T-helper 2 cell treated with Interferon-gamma antibody and Interleukin-4, amounts not matched to agents 100 ng/mL and 5 ng/mL, for 36 hours (primary cell): ENCODE results near the gene AK5. TPM values are rescaled to one million over a fixed set of nuclear protein-coding genes. Genes with fewer than 3 reads are reported as not detected.

Experiments used
- intact Hi-C: fragments of 100-400 bp; cut with micrococcal nuclease; formaldehyde crosslinking; loops from one replicate; pipeline ENCODE4 v1.15.1; 2023
- total RNA-seq: library from RNA; stranded (reverse); gene quantifications from 2 replicates; pipeline ENCODE4 v1.2.3, GENCODE V29; 2022

The AK5 gene
- total RNA-seq, 1 donor from 2014 or later = 1.7 TPM

DNA sequence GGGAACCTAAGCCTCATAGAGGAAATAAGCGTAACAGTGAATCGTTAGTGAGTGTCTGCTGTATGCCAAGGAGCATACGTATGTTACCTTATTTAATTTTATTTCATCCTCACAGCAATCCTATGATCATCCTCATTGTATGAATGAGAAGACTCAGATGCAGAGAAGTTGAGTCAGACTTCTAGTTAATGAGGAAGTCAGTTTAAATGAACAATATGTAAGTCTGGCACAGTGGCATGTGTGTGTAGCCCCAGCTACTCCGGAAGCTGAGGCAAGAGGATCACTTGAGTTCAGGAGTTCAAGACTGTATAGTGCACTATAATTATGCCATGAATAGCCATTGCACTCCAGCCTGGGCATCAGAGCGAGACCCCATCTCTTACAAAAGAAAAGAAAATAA, 252.6 kb downstream of the AK5 start:
- intact Hi-C loops = loop anchor here (5.0 to 10.0 kb wide), 2 partner anchors 317 to 580 kb away; partner anchors contain the start of gene PIGK

DNA sequence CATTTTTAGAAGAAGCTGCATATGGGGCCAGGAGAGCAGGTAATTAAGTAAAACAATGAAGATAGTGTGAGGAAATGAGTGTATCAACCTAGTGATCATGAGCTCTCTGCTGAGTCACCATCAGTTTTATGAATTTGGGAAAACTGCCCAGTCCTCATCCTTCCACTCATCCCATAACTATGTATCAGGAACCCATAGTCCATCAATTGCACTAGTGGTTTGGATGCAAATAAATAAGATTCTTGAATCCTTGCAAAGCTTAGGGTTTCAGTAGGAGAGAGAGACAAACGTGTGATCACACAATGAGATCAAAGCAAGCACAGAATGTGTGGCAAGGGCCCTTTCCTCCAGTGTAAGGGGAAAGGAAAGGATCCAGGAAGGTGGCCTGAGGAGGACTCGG, 255.0 kb downstream of the AK5 start:
- intact Hi-C loops = loop anchor here (10.0 kb wide), 1 partner anchor 578 kb away; no protein-coding TSS in a partner anchor

DNA sequence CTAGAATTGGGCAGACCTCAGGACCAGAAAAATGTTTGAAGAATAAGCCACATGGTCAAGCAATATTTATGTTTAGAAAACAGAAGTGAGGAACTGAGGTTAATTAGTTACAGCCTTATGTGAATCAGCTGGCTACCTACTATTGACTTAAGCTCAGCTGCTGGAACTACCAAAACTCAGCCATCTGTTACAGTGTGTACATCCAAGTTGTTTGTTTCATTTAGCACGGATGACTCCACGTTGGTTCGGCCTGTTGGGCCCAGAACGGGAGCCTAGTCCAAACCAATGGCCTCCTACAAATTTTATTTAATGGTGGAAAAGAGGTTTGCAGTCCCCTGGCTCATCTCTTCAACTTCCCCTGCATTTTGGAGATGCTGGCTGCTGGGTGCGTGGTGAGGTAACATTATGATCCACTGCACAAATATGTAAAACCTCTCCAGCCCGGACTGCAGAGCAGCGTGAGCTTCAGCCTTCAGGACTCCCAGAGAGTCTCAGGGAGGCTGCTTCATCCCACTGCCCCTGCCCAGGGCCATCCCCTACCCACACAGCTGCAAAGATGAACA, 257.2 kb downstream of the AK5 start:
- intact Hi-C loops = loop anchor here (10.0 kb wide), 1 partner anchor 576 kb away; no protein-coding TSS in a partner anchor

DNA sequence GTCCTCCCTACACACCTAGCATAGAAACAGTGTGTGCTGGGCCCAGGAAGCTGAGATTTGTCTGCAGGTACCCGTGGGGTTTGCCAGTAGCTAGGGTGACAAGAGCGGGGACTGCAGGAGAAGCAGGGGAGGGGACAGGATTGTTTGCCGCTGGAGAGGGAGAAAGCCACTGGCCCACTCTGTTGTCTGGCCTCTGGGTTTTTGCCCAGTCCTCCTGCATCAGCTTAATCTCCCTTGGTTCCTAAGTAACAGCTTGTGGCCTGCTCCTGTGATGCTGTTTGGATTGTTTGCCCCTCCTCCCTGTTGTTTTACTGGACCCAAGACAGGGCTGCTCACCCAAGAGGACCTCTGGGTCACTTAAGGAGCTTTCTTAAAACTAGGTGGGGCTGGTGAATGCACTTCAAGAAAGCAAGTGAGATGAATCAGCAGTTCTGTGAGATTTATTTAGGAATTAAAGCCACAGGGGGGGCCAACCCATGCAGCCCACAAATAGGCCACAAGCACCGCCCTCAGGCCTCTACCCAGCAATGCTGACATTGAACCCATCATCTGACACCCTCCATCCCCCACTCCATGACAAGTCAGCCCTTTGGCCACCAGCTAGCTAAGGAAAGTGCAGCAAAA, 257.8 kb downstream of the AK5 start:
- intact Hi-C loops = loop anchor here (10.0 kb wide), 1 partner anchor 575 kb away; no protein-coding TSS in a partner anchor

DNA sequence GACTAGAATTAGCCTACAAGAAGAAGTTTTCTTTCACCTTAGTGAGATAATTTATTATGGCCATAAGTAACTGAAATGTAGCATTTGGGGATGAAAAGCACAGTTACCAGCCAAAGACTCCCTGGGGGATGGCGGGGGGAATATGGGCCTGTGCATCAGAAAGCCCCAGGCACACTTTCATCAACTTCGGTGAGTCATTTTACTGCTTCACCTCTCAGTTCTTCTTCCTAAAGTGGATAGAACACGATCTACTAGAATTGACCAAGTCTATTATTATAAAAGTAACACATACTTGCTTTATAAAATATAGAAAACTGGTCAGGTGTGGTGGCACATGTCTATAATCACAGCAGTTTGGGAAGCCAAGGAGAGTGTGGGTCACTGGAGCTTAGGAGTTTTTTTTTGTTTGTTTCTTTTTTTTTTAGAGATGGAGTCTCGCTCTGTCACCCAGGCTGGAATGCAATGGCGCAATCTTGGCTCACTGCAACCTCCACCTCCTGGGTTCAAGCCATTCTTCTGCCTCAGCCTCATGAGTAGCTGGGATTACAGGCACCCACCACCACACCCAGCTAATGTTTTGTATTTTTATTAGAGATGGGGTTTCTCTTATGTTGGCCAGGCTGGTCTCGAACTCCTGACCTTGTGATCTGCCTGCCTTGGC, 258.8 kb downstream of the AK5 start:
- intact Hi-C loops = no loop called here

DNA sequence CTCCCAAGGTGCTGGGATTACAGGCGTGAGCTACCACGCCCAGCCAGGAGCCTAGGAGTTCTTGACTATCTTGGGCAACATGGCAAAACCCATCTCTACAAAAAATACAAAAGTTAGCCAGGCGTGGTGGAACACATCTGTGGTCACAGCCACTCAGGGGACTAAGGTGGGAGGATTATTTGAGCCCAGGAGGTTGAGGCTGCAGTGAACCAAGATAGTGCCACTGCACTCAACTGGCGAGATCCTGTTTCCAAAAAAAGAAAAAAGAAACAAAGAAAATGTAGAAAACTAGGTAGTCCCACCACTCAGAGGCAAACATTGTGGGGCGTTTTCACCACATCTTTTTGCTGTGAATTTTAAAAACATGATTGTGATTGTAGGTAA, 259.3 kb downstream of the AK5 start:
- intact Hi-C loops = no loop called here

DNA sequence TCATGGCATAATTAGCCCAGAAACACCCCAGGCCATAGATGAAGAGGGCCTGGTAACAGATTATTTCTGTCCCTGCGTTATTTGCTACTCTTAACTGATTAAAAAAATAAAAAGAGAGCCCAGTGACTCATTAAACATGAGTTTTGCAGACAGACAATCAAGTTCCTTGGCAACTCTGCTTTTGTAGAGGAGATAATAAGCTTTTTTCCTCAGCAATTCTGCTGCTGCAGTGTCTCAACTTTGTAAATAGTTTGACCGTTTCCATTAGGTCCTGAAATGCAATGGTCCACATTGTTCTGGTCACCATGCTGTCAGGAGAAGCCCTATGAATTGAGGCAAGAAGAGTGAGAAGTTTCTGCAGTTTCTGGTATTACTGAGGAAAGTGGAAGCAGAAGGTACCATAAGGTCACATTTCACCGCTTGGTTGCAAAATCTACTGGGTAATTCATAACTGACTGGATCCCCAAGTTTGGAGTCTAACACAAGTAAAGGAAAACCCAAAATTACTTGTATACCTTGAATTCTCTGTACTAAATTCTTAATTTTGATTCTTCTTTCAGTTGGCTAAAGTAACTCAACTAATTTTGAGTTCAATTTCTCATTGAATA, 261.1 kb downstream of the AK5 start:
- intact Hi-C loops = no loop called here

DNA sequence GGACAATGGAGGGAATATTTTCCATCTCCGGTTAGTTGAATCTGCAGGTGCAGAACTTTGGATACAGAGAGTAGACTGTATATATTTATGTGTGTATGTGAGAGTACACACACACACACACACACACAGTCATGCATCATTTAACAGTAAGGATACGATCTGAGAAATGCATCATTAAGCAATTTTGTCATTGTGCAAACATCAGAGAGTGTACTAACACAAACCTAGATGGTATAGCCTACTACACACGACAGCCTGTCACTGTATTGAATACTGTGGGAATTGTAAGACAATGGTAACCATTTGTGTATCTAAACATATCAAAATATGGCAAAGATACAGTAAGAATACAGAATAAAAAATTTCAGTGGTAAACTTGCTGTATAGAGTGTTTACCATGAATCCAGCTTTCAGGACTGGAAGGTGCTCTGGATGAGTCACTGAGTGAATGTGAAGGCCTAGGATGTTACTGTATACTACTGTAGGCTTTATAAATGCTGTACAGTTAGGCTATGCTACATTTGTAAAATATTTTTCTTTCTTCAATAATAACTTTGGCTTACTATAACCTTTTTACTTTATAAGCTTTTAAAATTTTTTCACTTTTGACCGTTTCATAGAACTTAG, 262.1 kb downstream of the AK5 start:
- intact Hi-C loops = no loop called here

DNA sequence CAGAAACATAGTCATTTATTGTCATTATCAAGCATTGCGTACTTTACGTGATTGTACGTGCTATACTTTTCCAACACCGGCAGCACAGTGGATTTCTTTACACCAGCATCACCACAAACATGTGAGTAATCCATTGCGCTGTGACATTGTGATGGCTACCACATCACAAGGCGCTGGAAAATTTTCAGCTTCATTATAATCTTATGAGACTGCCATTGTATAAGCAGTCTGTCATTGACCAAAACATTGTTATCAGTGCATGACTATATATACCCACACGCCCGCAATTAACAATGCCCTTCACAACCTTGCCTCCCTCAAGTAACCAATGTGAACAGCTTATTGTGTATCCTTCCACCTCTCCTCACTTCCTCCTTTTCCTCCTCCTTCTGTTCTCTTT, 263.0 kb downstream of the AK5 start:
- intact Hi-C loops = no loop called here

DNA sequence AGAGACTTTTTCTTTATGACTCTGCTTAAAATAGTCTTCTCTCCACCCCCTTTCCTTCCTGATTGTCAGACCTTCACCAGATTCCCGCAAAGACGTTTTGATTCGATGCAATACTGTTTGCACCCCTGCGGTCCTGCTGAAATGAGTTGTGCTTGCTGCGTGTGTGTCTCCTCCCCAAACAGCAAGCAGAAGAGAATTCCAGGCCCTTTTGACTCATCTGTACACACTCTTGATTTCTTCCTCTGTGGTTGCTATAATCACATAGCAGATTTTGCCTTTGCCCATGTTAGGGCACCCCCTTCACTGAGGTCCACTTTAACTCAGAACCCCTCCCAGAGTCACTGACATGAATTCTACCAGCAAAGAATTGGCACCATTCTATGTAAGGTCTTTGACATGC, 264.2 kb downstream of the AK5 start:
- intact Hi-C loops = no loop called here

DNA sequence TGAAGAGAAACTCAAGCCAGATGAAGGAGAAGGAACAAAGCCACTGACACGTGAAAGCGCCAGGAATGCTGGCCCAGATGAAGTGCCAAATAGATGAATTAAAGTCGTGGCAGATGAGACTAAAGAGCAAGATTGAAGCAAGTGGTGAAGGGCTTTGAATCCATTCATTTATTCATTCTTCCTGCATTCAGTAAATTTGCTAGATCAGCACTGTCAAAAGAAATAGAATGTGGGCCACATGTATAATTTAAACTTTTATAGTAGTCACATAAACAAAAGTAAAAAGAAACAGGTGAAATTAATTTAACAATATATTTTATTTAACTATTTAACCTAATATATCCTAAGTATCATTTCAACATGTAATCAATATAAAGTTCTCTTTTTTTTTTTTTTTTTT, 265.1 kb downstream of the AK5 start:
- intact Hi-C loops = no loop called here

DNA sequence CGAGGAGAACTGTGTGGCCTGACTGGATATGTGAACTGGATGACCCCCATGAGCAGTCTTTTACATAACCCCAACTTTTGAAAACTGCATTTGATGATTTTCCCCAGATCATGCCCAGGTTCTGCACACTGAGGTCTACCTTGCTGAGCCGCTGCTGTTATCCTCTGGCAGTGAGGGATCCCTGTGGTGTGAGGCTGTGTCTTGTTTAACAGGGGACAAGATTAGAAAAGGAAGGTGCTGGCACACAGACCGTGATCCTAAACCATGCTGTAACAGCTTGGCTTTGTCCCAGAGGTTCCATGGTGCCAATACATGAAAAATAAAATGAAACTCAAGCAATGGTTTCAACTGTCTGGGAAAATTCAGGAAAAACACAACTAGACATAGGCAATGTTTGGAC, 266.5 kb downstream of the AK5 start:
- intact Hi-C loops = no loop called here

DNA sequence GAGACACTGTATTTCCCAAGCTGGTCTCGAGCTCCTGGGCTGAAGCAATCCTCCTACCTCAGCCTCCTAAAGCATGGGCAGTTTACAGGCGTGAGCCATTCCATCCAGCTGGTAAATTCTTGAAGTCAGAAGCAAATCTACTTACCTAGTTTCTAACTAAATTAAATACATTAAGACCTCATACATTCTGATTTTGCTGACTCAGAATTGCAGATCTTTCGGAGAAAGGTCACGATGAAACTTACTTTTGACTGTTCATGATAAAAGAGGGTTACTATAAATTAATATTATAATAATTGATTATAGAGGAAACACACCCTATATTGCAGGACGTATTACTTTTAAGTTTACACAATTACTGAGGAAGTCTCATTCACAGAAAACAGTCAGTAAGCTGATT, 268.3 kb downstream of the AK5 start:
- intact Hi-C loops = no loop called here

DNA sequence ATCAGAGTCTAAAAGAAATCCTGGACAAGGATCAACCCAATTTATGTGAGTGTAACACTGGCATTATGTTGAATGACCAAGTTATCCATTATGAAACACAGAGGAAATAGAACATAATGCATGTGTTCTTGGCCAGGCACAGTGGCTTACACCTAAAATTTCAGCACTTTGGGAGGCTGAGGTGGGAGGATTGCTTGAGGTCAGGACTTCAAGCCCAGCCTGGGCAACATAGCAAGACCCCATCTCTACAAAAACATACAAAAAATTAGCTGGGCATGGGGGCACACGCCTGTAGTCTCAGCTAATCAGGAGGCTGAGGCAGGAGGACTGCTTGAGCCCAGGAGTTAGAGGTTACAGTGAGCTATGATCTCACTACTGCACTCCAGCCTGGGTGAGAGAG, 270.8 kb downstream of the AK5 start:
- intact Hi-C loops = no loop called here

DNA sequence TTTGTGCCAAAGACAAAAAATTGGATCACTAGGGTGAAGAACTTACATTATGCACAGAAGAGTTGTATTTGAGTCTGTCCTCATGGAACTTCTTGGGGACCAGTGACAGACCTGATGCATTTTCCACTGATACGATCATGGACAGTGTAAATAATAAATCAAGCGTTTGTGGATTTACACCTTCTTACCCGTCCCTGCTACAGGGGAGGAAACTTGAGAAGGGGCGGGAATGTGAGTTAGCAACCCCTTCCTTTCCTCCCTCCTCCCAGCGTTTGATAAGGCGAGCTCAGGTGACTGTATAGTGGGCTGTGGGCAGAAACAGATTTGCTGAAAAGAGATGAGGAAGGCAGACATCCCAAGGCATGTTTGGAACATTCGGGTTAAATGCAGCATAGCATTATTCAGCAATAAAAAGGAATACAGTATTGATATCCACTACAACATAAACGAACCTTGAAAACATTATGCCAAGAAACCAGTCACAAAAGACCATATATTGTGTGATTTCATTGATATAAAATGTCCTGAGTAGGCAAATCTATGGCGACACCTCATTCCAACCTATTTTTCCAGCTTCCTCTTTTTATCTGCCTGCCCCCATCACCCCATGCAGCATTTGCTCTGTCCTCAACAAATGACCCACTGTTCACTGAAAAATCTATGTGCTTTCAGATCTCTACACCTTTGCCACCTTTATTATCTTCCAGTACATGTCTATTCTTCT, 271.9 kb downstream of the AK5 start:
- intact Hi-C loops = no loop called here

DNA sequence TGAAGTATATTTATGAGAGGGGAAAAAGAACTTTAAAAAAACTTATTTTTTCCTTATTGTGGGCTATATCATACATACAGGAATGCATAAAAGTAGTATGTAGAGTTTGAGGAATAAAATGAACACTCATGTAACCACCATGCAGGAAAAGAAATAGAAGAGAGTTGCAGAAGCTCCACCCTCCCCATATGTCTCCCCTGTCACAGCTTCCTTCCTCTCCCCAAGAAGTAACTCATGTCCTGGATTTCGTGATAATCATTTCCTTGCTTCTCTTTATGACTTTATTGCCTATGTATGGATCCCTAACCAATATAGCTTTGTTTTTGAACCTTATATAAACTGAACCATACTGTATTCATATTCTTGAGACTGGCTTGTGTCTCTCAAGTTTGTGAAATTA, 274.2 kb downstream of the AK5 start:
- intact Hi-C loops = no loop called here

DNA sequence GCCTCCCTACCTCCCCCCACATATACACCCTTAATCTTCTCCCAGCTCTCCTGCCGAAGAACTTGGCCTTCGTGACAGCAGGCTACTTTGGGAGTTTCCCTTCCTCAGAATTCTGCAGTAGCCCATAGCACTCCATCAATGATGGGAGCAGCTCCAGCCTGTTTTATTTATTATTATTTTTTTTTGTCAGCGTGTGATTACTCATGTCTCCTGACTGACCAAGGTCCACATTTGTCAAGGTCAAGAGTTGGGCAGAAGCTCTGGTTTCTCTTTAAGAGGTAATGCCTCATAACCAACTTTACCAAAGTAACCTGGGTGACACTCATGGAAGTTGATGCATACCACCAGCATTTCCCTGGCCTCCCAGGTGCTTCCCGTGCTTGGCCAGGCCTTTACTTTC, 275.2 kb downstream of the AK5 start:
- intact Hi-C loops = no loop called here

DNA sequence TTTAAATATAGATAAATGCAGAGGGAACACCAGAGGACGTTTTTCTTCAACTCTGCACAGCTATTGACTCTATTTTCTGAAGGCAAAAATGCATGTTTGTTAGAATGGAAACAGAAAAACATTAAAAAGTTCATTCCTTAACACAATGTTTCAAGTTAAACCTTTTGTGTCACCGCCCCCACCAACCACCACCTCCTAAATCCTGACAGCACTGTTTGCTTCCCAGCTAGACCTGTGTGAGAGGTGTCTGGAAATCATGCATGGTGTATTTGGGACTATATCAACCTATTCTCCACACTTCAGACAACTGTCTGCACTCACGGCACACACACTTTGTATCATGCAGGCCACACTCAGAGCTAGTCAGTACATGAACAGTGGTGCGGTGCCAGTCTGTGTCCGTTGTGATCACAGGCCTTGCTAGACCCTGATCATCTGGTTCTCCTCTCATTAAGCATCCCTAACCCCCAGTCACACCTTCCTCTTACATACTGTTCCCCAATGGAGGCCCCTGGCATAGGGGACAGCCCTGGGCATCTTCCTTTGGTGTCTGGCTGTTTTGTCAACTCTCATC, 276.9 kb downstream of the AK5 start:
- intact Hi-C loops = no loop called here

DNA sequence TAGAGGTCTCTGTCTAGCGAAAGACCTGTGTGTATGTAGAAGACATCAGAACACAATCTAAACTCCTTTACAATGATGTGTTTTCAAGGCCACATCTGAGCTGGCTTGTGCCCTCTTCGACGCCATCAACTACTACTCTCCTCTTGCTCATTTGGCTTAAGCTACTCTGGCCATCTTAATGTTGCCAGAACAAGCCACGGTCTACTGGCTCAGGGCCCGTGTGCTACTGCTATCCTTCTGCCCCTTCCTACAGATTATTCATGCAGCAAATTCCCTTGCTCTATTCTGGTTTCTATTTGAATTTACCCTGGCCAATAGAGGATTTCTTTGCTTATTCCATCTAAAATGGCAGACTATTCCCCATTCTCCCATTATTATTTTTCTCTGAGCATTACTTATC, 278.9 kb downstream of the AK5 start:
- intact Hi-C loops = no loop called here

DNA sequence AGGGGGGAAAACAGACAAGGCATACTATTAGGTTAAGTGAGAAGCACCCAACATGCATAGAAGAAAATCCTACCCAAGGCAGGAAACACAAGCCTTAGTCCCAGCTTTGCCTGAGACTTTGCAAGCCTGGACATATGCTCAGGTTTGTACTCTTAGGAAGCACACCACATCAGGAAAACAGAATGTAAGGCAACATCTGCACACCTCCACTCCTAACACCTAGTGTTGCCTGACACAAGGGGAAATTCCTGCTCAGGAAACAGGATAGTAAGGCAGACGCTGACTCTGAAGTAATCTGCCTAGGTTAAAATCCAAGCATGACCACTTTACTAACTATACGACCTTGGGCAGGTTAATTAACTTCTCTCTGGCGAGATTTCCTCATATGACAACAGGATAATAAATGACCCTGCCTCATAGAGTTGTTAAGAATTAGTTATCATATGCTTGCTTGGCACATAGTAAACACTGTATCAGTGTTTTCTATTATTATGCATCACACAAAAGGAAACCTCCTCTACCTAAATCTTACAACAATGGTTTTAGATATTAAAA, 280.9 kb downstream of the AK5 start:
- intact Hi-C loops = no loop called here

DNA sequence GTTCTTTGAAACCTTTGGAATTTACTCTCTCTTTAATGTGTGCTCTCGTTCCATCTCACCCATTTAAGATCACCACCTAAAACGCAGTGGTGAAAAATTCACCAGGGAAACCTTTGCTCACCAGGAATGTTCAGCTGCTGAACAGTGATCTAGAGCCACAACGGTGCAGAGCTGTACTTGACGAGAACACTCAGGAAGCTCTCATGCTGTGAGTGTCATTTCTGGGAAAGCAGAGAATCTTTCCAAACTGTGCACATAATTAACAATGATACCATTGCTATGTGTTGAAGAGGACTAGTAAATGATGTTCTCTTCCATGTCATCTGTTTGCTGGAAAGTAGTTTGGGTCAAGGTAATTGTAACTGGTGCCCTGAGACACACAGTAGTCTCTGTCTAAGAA, 283.5 kb downstream of the AK5 start:
- intact Hi-C loops = no loop called here
